HG02759 (cell line): ENCODE data around the gene AXIN1.
A peak's percentile ranks its signal among the peaks of the same experiment; 100 is the strongest.
"Not testable (repeated sequence)": the region's sequence is repeated elsewhere in the genome, so short reads cannot be mapped to it uniquely, and the experiment has no call there.

Experiments
- ATAC-seq: cut with Tn5 transposase; IDR thresholded peaks from one replicate; pipeline ENCODE4 v1.9.1; 2021; ENCODE audit warnings: mild to moderate bottlenecking, moderate library complexity; ENCODE audit not compliant: unreplicated experiment

The AXIN1 gene

GRCh38 chr16:356741-357140 is 4.2 kb upstream of the AXIN1 start:
- ATAC-seq, result no peak

- ATAC-seq, result no peak
Measured at GRCh38 chr16:354971-355461, 2.5 kb upstream of the AXIN1 start.

- ATAC-seq, result no peak
Measured at GRCh38 chr16:354291-354881, 1.9 kb upstream of the AXIN1 start.

GRCh38 chr16:353404-354290 is 1.1 kb upstream of the AXIN1 start:
- ATAC-seq, result no peak

GRCh38 chr16:351804-352520 is 561 bp downstream of the AXIN1 start:
- peak; percentile 33 for ATAC-seq

- ATAC-seq, result no peak
Measured at GRCh38 chr16:350203-350602, 2.3 kb downstream of the AXIN1 start.

GRCh38 chr16:349211-349610 is 3.3 kb downstream of the AXIN1 start:
- no peak for ATAC-seq

- ATAC-seq, result not testable (repeated sequence)
Measured at GRCh38 chr16:348495-348894, 4.0 kb downstream of the AXIN1 start.

- ATAC-seq, result no peak
Measured at GRCh38 chr16:347203-347602, 5.3 kb downstream of the AXIN1 start.

GRCh38 chr16:346587-346986 is 5.9 kb downstream of the AXIN1 start:
- ATAC-seq, result no peak

- no peak for ATAC-seq
Measured at GRCh38 chr16:345772-346171, 6.8 kb downstream of the AXIN1 start.

- ATAC-seq, result no peak
Measured at GRCh38 chr16:342455-343213, 9.9 kb downstream of the AXIN1 start.

GRCh38 chr16:341974-342336 is 10.6 kb downstream of the AXIN1 start:
- ATAC-seq, result not testable (repeated sequence)

- not testable (repeated sequence) for ATAC-seq
Measured at GRCh38 chr16:341095-341973, 11.2 kb downstream of the AXIN1 start.

- no peak for ATAC-seq
Measured at GRCh38 chr16:340370-341091, 12.0 kb downstream of the AXIN1 start.

GRCh38 chr16:339680-340079 is 12.8 kb downstream of the AXIN1 start:
- ATAC-seq, result no peak

GRCh38 chr16:337975-338575 is 14.4 kb downstream of the AXIN1 start:
- no peak for ATAC-seq

GRCh38 chr16:337437-337836 is 15.1 kb downstream of the AXIN1 start:
- no peak for ATAC-seq

- ATAC-seq, result no peak
Measured at GRCh38 chr16:336269-336668, 16.3 kb downstream of the AXIN1 start.
